Hepatocyte (in vitro differentiated cells): ENCODE results near the gene GIMAP2. TPM values are rescaled to one million over a fixed set of nuclear protein-coding genes. Genes with fewer than 3 reads are reported as not detected.

Experiments
- DNase-seq: peaks from one replicate; pipeline ENCODE4 v3.0.0-alpha.2; 2016; ENCODE audit warnings: low spot score
- H2AFZ ChIP-seq: fragments of 200-600 bp; sonication (generic); 2 replicates; pipeline ENCODE4 v1.6.0; 2016; ENCODE audit warnings: antibody characterized with exemption, mild to moderate bottlenecking
- H3K27ac ChIP-seq: fragments of 200-600 bp; sonication (generic); 2 replicates; pipeline ENCODE4 v1.5.1; 2016; ENCODE audit warnings: mild to moderate bottlenecking
- H3K27me3 ChIP-seq: fragments of 200-600 bp; sonication (generic); 2 replicates; pipeline ENCODE4 v1.6.1; 2016
- H3K36me3 ChIP-seq: fragments of 200-600 bp; sonication (generic); replicated peaks from 2 replicates; pipeline ENCODE4 v1.5.1; 2016; ENCODE audit warnings: low read depth; ENCODE audit not compliant: insufficient read depth
- H3K4me1 ChIP-seq: fragments of 200-600 bp; sonication (generic); 2 replicates; pipeline ENCODE4 v1.5.1; 2016; ENCODE audit warnings: mild to moderate bottlenecking, moderate library complexity; ENCODE audit not compliant: insufficient read depth
- H3K4me2 ChIP-seq: fragments of 200-600 bp; sonication (generic); 2 replicates; pipeline ENCODE4 v1.6.0; 2016
- H3K4me3 ChIP-seq: fragments of 200-600 bp; sonication (generic); 2 replicates; pipeline ENCODE4 v1.5.1; 2016; ENCODE audit warnings: mild to moderate bottlenecking
- H3K79me2 ChIP-seq: fragments of 200-600 bp; sonication (generic); 2 replicates; pipeline ENCODE4 v1.6.0; 2017; ENCODE audit warnings: mild to moderate bottlenecking
- H3K9me2 ChIP-seq: fragments of 200-600 bp; sonication (generic); replicated peaks from 2 replicates; pipeline ENCODE4 v1.6.0; 2017; ENCODE audit warnings: mild to moderate bottlenecking; ENCODE audit not compliant: insufficient read depth
- H3K9me3 ChIP-seq: fragments of 200-600 bp; sonication (generic); 2 replicates; pipeline ENCODE4 v1.5.1; 2016; ENCODE audit warnings: low read depth, mild to moderate bottlenecking
- H4K20me1 ChIP-seq: fragments of 200-600 bp; sonication (generic); 2 replicates; pipeline ENCODE4 v1.6.0; 2016; ENCODE audit warnings: mild to moderate bottlenecking; ENCODE audit not compliant: insufficient read depth, poor library complexity, severe bottlenecking
- EZH2 ChIP-seq: fragments of 200-600 bp; sonication (generic); IDR thresholded peaks from 2 replicates; pipeline ENCODE4 v1.6.1; 2016; ENCODE audit warnings: antibody characterized with exemption, mild to moderate bottlenecking, borderline replicate concordance
- EZH2phosphoT487 ChIP-seq: fragments of 200-600 bp; sonication (generic); IDR thresholded peaks from one replicate; pipeline ENCODE4 v1.6.1; 2018; ENCODE audit warnings: antibody characterized with exemption, mild to moderate bottlenecking, low read depth, moderate library complexity; ENCODE audit not compliant: unreplicated experiment, severe bottlenecking
- WGBS: methylation state at CpG from one replicate; pipeline ENCODE4 v1.1.6; 2016; ENCODE audit warnings: low lambda C conversion rate; ENCODE audit errors: missing lambda C conversion rate; 5-methylcytosine and 5-hydroxymethylcytosine counted together
- polyA plus RNA-seq: library from polyadenylated mRNA; unstranded; fragments of >200 nt; fragmentation: Nextera tagmentation; extraction: Ambion mirVana; gene quantifications from 2 replicates; pipeline ENCODE4 v1.2.1, GENCODE V29; 2016
- total RNA-seq: library from RNA; depleted of rRNA; stranded (reverse); fragments of >200 nt; gene quantifications from 2 replicates; pipeline ENCODE4 v1.2.3, GENCODE V29; 2014
- TF ChIP-seq, protein P1 (sequence below): fragments of 200-600 bp; sonication (generic); IDR thresholded peaks from 2 replicates; pipeline ENCODE4 v1.5.1; 2016; ENCODE audit warnings: antibody characterized with exemption, mild to moderate bottlenecking; ENCODE audit not compliant: poor library complexity

Gene GIMAP2
- total and polyA plus RNA-seq, 2 experiments from 2014 or later = 0.23 to 1.4 TPM

DNA sequence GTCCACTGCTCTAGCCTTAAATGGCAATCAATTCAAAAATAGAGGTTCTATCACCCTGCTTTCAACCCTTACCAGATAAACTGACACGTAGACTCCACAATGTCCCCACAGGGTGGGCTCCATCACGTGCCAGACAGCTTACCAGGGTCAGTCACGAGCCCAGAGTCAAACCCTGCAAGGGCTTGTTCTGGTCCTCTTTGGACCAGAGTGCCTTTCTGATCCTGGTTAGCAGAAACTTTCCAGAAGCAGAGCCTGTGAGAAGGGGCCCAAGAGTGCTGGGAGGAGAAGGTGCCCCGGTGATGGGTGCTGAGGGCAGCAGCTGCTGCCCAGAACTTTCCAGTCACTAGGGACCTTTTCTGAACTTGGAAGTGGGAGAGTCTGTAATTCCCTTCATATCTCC is 51.4 kb downstream of the GIMAP2 start:
- no peak overlapping the region for H3K4me3 ChIP-seq
- 60% methylated on average over 4 of the region's 4 CpGs for WGBS
- no peak overlapping the region for H2AFZ ChIP-seq
- no peaks in the 10 kb centered on the region for H3K4me1 ChIP-seq
- DNase-seq = no peak
- H3K4me2 ChIP-seq = no peak overlapping the region
- H3K36me3 ChIP-seq = no peaks in the 10 kb centered on the region
- no peak overlapping the region for H3K27ac ChIP-seq
- no peaks in the 10 kb centered on the region for H3K9me2 ChIP-seq
- no peaks in the 10 kb centered on the region for H4K20me1 ChIP-seq
- TF ChIP-seq EZH2phosphoT487 (no peak), EZH2 (no peak)
- TF ChIP-seq, protein P1, sequence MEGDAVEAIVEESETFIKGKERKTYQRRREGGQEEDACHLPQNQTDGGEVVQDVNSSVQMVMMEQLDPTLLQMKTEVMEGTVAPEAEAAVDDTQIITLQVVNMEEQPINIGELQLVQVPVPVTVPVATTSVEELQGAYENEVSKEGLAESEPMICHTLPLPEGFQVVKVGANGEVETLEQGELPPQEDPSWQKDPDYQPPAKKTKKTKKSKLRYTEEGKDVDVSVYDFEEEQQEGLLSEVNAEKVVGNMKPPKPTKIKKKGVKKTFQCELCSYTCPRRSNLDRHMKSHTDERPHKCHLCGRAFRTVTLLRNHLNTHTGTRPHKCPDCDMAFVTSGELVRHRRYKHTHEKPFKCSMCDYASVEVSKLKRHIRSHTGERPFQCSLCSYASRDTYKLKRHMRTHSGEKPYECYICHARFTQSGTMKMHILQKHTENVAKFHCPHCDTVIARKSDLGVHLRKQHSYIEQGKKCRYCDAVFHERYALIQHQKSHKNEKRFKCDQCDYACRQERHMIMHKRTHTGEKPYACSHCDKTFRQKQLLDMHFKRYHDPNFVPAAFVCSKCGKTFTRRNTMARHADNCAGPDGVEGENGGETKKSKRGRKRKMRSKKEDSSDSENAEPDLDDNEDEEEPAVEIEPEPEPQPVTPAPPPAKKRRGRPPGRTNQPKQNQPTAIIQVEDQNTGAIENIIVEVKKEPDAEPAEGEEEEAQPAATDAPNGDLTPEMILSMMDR = no peak
- H3K27me3 ChIP-seq = peaks cover 37% of the 10 kb centered on the region
- H3K79me2 ChIP-seq = no peaks in the 10 kb centered on the region
- H3K9me3 ChIP-seq = no peaks in the 10 kb centered on the region

- H3K27me3 ChIP-seq = peaks cover 38% of the 10 kb centered on the region
- no peak for DNase-seq
Observed at GRCh38 chr7:150737265-150738055, 52.0 kb downstream of the GIMAP2 start, which contains the start of gene GIMAP5. GIMAP5 (plus strand) TSS chr7:150737418; CDS start chr7:150740885, 3,467 bp downstream.

DNA sequence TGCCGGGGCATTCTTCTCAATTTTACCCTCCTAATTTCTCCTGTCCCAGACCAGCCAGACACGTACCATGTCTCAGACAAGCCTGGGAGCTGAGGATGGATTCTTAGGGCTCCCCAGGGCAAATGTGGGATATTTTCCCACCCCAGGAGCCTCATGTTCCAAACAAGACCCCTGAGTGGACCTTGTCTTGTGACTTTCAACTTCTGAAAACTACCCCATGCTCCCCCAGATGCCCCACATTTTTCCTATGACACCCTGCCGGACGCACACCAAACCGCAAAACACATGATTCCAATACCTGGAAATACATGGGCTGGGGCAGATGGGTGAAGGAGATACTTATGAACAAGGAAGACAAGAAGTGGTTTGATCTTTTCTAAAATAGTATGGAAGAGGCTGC is 52.6 kb downstream of the GIMAP2 start:
- Histone ChIP-seq H3K4me3 (no peak overlapping the region), H3K27me3 (peaks cover 38% of the 10 kb centered on the region), H3K36me3 (no peaks in the 10 kb centered on the region), H3K9me2 (no peaks in the 10 kb centered on the region), H3K9me3 (no peaks in the 10 kb centered on the region), H3K27ac (no peak overlapping the region), H3K4me1 (no peaks in the 10 kb centered on the region), H3K4me2 (no peak overlapping the region), H4K20me1 (no peaks in the 10 kb centered on the region), H3K79me2 (no peaks in the 10 kb centered on the region), H2AFZ (no peak overlapping the region)
- 85% methylated on average over 5 of the region's 5 CpGs for WGBS
- DNase-seq = no peak
- TF ChIP-seq, protein P1 = no peak
- no peak for TF ChIP-seq EZH2phosphoT487
- no peak for TF ChIP-seq EZH2

More at GRCh38 chr7:150737265-150738055, 52.0 kb downstream of the GIMAP2 start, which contains the start of gene GIMAP5:
- WGBS = 61% methylated on average over 14 of the region's 14 CpGs
- H3K27ac ChIP-seq = no peak within 1 kb of the TSS
- no peaks in the 10 kb centered on the region for H3K4me1 ChIP-seq
- no peak within 1 kb of the TSS for H3K4me3 ChIP-seq
- no peaks in the 10 kb centered on the region for H4K20me1 ChIP-seq
- H3K9me2 ChIP-seq = no peaks in the 10 kb centered on the region
- H3K9me3 ChIP-seq = no peaks in the 10 kb centered on the region
- H3K79me2 ChIP-seq = no peaks in the 10 kb centered on the region
- H3K36me3 ChIP-seq = no peaks in the 10 kb centered on the region
- H3K4me2 ChIP-seq = no peak within 1 kb of the TSS
- TF ChIP-seq, protein P1 = no peak
- TF ChIP-seq EZH2 (no peak), EZH2phosphoT487 (no peak)
- no peak within 1 kb of the TSS for H2AFZ ChIP-seq
